Activated T-helper 1 cell treated with anti-CD3 and anti-CD28 coated beads, Interleukin-2, amount 50 U/mL, for 16 hours (primary cell): Measurements from ENCODE around the gene USP34.
"Not testable (repeated sequence)": the region's sequence is repeated elsewhere in the genome, so short reads cannot be mapped to it uniquely, and the experiment has no call there.

ENCODE experiments used
- DNase-seq, 2 donors: peaks; one replicate each; pipeline ENCODE4 v3.0.0-alpha.2; 2020; ENCODE audit warnings: low read depth in 1 of 2, low spot score in 1 of 2

Gene USP34

DNA sequence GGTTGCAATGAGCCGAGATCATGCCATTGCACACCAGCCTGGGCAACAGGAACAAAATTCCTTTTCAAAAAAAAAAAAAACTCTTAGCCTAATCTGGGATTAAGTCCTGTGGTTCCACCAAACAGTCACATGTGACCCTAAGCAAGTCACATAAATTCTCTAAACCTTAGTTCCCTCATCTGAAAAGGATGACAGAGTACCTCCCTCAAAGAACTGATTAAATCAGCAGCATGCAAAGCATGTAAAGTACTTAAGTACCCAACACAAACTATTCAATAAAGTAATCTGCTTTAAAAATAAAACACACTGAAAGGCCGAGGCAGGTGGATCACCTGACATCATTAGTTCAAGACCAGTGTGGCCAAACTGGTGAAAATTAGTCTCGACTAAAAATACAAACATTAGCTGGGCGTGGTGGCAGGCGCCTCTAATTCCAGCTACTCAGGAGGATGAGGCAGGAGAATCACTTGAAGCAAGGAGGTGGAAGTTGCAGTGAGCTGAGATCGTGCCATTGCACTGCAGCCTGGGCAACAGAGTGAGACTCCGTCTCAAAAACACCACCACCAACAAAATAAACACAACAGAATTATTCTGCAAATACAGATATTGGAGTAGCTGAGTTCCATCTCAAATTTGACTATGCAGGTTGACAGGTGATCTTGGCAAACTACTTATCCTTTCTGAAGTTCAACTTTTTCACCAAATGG, 7.0 kb downstream of the USP34 start:
- no peak for DNase-seq

DNA sequence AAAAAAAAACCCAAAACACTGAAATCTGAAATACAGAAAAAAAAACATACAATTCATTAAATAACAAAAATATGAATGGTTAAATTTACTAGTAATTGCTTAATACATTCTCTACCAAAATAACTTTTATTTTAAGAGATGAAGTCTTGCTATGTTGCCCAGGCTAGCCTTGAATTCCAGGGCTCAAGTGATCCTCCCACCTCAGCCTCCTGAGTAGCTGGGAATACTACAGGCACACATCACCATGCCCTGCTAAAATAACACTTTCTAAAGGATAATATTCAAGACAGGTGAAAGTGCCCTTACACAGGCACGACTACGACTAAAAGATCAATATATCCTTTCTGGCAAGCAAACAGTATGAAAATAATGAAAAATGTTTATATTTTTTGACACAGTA, 9.5 kb downstream of the USP34 start:
- DNase-seq = no peak

DNA sequence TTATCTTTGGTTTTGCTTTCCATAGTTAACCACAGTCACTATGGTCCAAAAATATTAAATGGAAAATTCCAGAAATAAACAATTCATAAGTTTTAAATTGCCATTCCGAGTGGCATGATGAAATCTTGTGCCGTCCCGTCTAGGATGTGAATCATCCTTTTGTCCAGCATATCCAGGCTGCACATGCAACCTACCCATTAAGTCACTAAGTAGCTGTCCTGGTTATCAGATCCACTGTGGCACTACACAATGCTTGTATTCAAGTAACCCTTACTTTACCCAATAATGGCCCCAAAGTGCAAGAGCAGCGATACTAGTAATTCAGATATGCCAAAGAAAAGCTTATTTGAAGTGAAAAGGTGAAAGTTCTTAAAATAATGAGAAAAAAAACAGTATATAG, 10.7 kb downstream of the USP34 start:
- no peak for DNase-seq

DNA sequence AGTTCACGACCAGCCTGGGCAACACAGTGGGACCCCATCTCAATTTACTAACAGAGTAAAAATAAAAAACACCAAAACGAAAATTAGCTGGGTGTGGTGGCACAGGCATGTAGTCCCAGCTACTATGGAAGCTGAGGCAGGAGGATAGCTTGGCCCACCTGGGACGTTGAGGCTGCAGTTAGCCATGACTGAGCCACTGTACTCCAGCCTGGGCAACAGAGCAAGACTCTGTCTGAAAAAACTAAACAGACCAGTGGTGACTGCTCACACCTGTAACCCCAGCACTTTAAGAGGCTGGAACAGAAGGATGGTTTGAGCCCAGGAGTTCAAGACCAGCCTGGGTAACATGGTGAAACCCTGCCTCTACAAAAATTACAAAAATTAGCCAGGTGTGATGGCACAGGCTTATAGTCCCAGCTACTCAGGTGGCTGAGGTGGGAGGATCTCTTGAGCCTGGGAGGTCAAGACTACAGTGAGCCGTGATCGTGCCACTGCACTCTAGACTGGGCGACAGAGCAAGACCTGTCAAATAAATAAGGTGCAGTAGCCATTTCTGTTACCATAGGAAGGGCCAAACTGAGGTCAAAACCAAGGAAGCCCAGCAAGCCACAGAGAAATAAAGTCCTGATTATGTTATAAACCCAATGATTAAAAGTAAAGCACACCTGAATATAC, 14.0 kb downstream of the USP34 start:
- no peak for DNase-seq

DNA sequence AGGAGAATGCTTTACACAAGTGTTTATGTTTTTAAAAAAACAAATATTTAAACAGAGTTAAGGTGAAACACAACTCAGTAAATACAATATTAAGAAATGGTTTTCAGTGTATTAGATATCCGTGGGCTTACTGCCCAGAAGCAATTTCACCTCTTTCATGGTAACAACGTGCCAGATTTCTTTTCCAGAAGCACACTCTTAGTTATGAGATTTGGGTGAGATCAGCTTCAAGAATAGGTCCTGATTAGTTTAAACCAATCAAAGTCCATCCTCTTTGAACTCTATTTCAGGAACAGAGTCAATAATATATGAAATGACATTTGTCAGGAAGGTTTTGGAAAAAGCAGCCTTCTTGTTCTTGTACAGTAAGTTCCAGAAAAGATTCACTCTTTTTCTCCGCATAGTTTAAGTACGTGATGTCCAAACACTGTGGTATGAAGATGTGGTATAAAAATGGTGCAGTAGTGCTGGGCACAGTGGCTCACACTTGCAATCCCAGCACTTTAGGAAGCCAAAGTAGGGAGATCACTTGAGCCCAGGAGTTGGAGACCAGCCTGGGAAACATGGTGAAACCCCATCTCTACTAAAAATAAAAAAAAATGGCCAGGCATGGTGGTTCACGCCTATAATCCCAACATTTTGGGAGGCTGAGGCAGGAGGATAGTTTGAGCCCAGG, 14.7 kb downstream of the USP34 start:
- no peak for DNase-seq

DNA sequence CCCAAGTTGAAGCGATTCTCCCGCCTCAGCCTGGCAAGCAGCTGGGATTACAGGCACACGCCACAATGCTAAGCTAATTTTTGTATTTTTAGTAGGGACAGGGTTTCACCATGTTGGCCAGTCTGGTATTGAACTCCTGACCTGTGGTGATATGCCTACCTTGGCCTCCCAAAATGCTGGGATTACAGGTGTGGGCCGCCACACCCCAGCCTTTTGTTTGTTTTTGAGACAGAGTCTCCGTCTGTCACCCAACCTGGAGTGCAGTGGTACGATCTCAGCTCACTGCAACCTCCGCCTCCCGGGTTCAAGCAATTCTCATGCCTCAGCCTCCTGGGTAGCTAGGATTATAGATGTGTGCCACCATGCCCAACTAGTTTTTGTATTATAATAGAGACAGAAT, 15.9 kb downstream of the USP34 start:
- DNase-seq = not testable (repeated sequence)

DNA sequence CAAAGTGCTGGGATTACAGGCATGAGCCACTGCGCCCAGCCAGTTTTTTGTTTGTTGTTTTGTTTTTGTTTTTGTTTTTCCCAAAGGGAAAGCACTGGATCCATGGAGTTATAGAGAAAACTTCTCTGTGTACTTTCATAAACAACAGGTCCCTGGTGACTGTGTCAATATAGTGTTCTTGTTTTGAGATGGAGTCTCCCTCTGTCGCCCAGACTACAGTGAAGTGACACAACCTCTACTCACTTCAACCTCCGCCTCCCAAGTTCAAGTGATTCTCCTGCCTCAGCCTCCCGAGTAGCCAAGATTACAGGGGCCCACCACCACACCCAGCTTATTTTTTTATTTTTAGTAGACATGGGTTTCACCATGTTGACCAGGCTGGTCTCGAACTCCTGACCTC, 16.5 kb downstream of the USP34 start:
- DNase-seq = no peak

DNA sequence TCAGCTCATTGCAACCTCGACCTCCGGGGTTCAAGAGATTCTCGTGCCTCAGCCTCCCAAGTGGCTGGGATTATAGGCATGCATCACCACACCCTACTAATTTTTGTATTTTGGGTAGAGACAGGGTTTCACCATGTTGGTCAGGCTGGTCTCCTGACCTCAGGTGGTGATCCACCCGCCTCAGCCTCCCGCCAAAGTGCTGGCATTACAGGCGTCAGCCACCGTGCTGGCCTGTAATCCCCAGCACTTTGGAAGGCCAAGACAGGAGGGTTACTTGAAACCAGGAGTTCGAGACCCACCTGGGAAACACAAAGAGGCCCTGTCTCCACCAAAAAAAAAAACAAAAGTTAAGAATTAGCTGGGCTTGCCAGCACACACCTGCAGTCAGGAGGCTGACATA, 18.5 kb downstream of the USP34 start:
- DNase-seq = no peak

DNA sequence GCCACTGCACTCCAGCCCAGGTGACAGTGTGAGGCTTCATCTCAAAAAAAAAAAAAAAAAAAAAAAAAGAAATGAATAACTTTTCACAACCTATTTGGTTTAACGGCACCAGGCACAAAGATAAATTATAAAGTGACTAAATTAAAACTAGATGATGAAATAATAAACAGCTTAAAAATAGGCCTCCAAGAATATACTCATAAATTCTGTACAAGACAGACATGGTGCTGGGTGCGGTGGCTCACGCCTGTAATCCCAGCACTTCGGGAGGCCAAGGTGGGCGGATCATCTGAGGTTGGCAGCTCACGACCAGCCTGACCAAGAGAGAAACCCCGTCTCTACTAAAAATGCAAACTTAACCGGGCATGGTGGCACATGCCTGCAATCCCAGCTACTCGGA, 19.7 kb downstream of the USP34 start:
- no peak for DNase-seq

DNA sequence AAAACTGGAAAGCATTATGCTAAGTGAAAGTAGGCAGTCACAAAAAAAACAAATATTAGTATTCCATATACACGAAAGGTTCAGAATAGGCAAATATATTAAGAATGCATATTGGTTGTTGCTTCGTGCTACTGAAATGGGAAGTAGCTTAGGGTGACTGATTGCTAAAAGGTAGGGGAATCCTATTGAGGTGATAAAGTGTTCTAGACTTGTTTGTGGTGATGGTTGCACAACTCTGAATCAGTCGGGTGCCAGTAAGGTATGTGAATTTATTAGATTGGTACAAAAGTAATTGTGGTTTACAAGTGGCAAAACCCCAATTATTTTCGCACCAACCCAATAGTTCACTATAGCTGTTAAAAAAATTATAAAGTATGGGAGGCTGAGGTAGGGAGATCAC, 20.7 kb downstream of the USP34 start:
- DNase-seq = no peak

DNA sequence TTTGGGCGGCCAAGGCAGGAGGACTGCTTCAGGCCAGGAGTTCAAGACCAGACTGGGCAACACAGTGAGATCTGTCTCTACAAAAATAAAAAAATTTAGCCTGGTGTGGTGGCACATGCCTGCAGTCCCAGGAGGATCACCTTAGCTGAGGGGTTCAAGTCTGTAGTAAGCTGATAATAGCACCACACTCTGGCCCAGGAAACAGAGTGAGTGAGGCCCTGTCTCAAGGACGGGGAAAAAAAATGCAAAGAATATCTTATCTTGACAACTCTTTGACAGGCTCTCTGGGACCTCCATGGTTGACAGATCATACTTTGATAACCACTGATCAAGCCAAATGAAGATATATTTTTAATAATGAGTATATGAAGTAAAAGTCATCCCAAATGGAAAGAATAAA, 22.7 kb downstream of the USP34 start:
- no peak for DNase-seq

DNA sequence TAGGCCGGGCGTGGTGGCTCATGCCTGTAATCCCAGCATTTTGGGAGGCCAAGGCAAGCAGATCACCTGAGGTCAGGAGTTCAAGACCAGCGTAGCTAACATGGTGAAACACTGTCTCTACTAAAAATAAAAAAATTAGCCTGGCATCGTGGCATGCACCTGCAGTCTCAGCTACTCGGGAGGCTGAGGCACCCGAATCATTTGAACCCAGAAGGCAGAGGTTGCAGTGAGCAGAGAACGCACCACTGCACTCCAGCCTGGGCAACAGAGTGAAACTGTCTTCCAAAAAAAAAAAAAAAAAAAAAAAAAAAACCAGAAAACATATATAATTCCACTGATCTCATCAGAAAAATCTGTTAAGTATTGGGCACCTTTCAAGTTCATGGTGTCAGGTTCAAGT, 23.9 kb downstream of the USP34 start:
- not testable (repeated sequence) for DNase-seq

DNA sequence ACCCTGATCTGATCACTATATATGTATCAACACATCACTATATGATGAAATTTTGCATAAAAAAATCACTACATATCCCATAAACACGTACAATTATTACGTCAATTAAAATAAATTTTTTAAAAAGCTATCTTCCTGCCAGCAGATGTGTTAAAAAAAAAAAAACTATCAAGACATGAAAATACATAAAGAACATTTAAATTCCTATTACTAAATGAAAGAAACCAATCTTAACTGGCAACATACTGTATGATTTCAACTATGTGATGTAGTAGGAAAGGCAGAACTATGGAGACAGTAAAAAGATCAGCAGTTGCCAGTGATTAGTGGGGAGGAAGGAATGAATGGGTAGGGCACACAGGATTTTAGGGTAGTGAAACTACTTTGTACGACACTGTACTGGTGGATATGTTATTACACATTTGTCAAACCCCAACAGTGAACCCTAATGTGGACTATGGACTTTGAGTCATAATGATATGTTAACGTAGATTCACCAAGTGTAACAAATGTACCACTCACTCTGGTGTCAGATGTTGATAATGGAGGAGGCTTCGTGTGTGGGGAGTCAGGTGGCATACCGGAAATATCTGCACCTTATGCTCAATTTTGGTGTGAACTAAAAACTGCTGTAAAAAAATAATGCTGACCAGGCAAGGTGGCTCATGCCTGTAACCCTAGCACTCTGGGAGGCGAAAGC, 27.4 kb downstream of the USP34 start:
- DNase-seq = no peak

DNA sequence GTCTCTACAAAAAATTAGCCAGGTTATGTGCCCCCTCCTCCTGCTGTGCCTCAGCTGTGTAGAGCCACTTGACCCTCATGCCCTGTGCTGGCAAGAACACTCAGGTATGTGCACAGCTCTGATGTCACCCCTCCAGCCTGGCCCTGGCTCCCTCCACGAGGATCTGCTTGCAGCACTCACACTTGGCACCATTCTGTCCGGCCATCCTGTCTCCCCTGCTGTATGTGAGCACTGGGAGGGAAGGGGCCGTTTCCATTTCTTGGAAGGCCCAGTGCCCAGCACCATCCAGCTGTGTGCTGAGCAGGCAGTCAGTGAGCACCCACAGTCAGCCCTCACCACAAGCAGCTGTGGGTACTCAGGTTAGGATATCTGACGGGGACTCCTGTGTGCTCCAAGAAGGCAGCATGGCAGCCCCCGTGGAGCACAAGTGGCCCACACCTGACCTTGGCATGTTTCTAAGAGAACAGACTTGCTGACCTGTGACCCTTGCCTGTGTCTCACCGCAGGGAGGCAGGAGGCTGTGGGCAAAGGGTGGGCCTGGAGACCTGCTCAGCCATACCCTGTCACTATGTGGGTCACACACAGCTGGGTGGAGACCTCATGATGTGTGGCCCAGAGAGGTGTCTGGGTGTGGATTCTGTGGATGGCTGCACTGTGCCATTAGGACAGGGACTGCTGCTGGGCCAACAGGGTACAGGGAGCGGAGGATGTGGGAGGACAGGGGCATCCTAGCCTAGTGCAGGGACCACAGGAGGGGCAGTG, 31.5 kb downstream of the USP34 start:
- DNase-seq = no peak

DNA sequence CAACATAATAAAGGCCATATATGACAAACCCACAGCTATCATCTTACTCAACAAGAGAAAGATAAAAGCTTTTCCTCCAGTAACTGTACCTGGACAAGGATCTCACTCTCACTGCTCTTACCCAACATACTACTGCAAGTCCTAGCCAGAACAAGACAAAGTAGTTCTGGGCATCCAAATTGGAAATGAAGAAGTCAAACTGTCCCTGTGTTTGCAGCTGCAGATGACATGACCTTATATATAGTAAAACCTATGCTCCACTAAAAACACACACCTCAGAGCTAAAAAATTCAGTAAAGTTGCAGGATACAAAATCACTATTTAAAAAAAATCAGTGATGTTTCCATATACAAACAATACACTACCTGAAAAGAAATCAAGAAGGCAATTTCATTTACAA, 32.2 kb downstream of the USP34 start:
- no peak for DNase-seq

DNA sequence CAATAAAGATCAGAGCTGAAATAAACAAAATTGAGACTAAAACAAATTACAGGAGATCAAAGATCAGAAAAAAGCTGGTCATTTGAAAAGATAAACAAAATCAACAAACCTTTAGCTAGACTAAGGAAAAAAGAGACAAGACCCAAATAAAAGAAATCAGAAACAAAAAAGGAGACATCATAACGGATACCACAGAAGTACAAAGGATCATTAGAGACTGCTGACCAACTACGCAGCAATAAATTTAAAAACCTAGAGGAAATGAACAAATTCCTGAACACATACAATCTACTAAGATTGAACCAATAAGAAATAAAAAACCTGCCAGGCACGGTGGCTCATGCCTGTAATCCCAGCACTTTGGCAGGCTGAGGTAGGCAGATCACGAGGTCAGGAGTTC, 33.7 kb downstream of the USP34 start:
- no peak for DNase-seq

DNA sequence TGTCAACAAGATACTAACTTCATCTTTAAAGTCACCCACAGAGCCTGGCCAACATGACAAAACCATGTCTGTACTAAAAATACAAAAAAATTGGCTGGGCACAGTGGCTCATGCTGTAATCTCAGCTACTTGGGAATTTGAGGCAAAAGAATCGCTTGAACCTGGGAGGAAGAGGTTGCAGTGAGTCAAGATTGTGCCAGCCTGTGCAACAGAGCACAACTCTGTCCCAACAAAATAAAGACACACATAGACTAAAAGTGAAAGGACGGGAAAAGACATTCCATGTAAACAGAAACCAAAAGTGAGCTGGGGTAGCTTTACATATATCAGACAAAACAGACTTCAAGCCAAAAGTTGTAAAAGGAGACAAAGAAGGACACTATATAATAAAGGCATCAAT, 34.8 kb downstream of the USP34 start:
- no peak for DNase-seq

DNA sequence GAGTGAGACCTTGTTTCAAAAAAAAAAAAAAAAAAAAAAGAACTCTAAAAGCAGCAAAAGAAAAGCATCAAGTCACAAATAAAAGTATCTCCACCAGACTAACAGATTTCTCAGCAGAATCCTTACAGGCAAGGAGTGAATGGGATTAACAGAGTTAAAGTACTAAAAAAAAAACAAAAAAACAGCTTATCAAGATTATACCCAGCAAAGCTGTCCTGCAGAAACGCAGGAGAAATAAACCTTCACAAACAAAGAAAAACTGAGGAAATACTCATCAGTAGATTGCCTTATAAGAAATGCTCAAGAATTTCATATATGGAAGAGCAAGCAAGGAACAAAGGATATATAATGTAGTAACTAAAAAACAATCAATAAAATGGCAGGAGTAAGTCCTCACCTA, 35.6 kb downstream of the USP34 start:
- DNase-seq = no peak

DNA sequence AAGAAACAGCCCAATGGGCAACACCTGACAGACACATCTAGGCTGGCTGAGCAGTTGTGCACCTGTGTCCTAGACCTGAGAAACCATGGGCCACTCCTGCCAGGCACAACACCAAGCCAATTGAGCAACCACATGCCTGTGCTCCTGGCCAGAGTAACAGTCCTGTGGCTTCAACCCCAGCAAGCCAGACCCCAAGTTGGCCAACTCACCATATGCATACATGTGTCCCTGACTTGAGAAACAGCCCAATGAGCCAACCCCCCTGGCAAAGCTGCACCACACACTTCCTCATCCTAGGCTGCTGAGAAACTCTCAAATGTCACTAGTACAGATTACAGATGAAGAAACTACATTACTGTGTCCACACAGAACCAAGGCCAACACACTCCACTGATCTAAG, 36.6 kb downstream of the USP34 start:
- no peak for DNase-seq

DNA sequence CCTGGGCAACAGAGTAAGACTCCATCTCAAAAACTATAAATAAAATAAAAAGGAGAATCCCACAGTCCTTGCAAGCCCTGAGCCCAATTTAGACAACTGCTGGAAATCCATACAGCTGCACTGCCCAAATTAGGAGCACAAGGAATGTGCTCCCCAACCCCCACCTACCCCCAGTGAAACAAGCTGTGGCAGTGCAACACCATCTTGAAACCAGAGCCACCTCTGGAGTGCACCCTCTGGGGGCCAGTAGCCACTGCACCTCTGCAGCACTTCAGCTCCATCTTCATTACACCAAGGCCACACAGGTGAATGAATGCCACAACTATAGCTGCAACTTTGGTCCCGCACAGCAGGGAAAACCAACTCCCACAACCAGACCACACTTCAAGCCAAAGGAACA, 37.3 kb downstream of the USP34 start:
- DNase-seq = no peak

DNA sequence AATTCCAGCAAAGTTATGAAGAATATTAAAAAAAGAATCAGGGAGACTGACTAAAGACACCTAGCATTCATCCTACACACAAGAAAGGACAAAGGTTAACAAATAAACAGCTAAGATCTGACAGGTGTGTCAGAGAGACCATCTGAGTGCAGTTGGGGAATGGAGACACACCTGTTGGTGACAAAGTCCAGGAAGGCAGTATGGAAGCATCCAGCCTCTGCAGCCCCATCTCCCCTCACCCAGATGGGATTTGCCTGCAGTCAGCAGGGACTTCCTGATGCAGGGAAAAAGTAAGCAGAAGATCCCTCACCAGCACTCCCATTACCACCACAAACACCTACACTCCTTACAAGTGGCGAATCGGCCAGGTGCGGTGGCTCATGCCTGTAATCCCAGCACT, 37.9 kb downstream of the USP34 start:
- no peak for DNase-seq
